Activated CD4-positive, alpha-beta memory T cell treated with anti-CD3 and anti-CD28 coated beads for 36 hours (primary cell): Measurements from ENCODE around the gene SERBP1. TPM values are rescaled to one million over a fixed set of nuclear protein-coding genes. Genes with fewer than 3 reads are reported as not detected.
A peak's percentile ranks its signal among the peaks of the same experiment; 100 is the strongest.

Experiments used
- CTCF ChIA-PET: fragments of 350-600 bp; sonication (Branson Sonifier 250); formaldehyde crosslinking; loops from one replicate; lab custom pipeline; 2021; ENCODE audit warnings: antibody characterized with exemption, inconsistent platforms; lab: Charles Lee
- POLR2A ChIA-PET: fragments of 350-600 bp; sonication (Branson Sonifier 250); formaldehyde crosslinking; loops from one replicate; lab custom pipeline; 2021; ENCODE audit warnings: antibody characterized with exemption; lab: Charles Lee
- DNase-seq: peaks from one replicate; pipeline ENCODE4 v3.0.0-alpha.2; 2020
- H3K27ac Mint-ChIP-seq: one replicate; pipeline ENCODE4 v1.8.0; 2021; ENCODE audit warnings: mixed read lengths
- H3K27me3 Mint-ChIP-seq: one replicate; pipeline ENCODE4 v1.8.0; 2021; ENCODE audit warnings: mixed read lengths
- H3K36me3 Mint-ChIP-seq: one replicate; pipeline ENCODE4 v1.8.0; 2021; ENCODE audit warnings: mixed read lengths
- H3K4me1 Mint-ChIP-seq: one replicate; pipeline ENCODE4 v1.8.0; 2021; ENCODE audit warnings: low read depth, mixed read lengths
- H3K4me3 Mint-ChIP-seq: one replicate; pipeline ENCODE4 v1.8.0; 2021; ENCODE audit warnings: mild to moderate bottlenecking, mixed read lengths
- H3K9me3 Mint-ChIP-seq: one replicate; pipeline ENCODE4 v1.8.0; 2021; ENCODE audit warnings: mixed read lengths
- intact Hi-C: fragments of 100-400 bp; cut with micrococcal nuclease; formaldehyde crosslinking; loops from one replicate; pipeline ENCODE4 v1.15.1; 2023
- total RNA-seq, 2 experiments: library from RNA; stranded (reverse); gene quantifications; one replicate each; pipeline ENCODE4 v1.2.3, GENCODE V29; 2021

Gene SERBP1
- 100 to 1,000 TPM; 388 to 398 TPM for total RNA-seq

DNA sequence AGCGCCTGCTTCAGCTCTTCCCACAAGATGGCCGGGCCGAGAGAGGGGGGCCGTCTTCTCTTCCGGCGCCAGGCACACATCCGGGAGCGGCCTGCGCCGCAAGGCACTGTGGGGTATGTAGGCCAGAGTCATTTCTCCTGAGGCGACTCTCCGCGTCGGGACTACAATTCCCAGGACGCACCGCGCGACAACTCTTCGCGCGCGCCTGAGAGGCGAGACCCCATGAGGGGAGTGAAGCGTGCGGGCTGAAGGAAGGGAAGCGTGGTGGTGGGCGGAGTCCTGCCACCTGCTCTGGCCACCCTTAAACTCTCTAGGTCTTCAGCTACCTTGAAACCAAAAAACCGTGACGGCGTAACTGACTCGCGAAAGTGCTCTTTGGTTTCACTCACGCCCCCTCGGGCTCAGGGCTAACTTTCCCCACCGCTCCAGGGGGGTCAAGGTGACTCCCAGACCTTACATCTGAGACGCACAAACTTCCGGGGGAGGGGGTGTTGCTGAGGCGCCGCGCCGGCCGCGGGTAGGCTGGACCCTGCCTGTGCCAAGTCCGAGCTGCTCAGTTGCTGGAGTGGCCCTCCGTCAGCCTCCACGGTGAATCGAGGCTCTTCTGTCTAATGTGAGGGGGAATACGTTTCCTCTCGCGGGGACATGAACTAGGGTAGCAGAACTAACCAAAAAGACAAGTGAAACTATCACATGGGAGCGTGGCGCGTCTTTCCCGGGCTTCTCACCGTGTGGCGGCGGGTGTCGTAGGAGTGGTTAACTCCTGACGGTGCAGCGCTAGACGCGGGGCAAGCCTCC is at the start of gene SERBP1:
Gene SERBP1 (minus strand): TSS at position 45 of the 798 bp plus-strand sequence. CDS start 102 bp downstream, outside the sequence.
- peaks cover 45% of the 10 kb centered on the region for H3K36me3 Mint-ChIP-seq
- POLR2A ChIA-PET = interaction anchor here (0.6 to 4.3 kb wide), 15 partner anchors 11 to 377 kb away, joined by 3 to 32 read pairs (median 6); partner anchors contain the start of genes GADD45A, IL23R and SLC35D1
- peak within 1 kb of the TSS; percentile 83 for H3K4me3 Mint-ChIP-seq
- H3K27me3 Mint-ChIP-seq = no peaks in the 10 kb centered on the region
- peak; percentile 97 for DNase-seq
- H3K27ac Mint-ChIP-seq = peak within 1 kb of the TSS; percentile 97
- peaks cover 50% of the 10 kb centered on the region for H3K4me1 Mint-ChIP-seq
- CTCF ChIA-PET = interaction anchor here (2.1 to 2.8 kb wide), 2 partner anchors 70 kb away, joined by 11 to 13 read pairs; no protein-coding TSS in a partner anchor
- H3K9me3 Mint-ChIP-seq = no peaks in the 10 kb centered on the region
- intact Hi-C loops = loop anchor here (1.0 to 10.0 kb wide), 13 partner anchors 11 to 506 kb away; partner anchors contain the start of genes DNAI4 and MIER1

DNA sequence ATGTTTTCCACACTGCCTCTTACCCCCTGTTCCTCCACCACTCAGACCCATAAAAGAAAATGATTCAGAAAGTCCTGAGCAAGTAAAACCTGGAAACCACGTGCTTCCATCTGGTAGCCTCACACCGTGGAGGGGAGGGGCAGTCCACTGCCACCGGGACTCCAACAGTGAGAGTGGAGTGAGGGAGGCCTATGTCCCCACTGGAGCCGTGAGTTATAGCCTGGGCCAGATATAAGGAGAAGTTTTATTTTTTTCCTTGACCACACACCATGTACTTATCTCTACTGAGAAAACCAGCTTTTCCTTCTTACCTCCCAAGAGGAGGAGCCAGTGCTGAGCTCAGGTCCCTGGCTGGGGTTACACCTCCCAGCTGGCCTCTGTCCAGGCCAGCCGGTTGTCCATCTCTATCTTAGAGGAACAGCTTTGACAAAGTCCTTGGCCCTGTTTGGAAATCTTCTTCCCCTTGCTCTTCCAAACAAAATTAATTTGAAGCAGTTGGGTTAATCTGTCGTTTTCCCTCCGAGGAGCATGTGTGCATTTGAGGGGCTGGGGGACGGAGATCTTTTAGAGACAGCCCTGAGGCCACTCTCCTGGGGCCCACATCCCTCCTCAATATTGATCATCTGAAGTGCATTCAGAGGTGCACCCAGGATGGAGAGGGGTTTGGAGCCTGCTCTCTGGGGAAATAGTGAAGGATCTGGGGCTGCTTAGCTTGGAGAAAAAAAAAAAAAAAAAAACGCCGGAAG is 49.1 kb upstream of the SERBP1 start:
- Mint-ChIP-seq H3K4me1 (peaks cover 9% of the 10 kb centered on the region), H3K4me3 (no peak overlapping the region), H3K9me3 (no peaks in the 10 kb centered on the region), H3K27me3 (no peaks in the 10 kb centered on the region), H3K27ac (no peak overlapping the region), H3K36me3 (no peaks in the 10 kb centered on the region)
- intact Hi-C loops = no loop called here
- CTCF ChIA-PET = interaction anchor here (1.2 to 2.9 kb wide), 3 partner anchors 12 to 267 kb away, joined by 3 to 11 read pairs (median 6); no protein-coding TSS in a partner anchor
- peak; percentile 48 for DNase-seq
- POLR2A ChIA-PET = interaction anchor here (0.6 kb wide), 1 partner anchor 138 kb away, joined by 11 read pairs; no protein-coding TSS in a partner anchor

DNA sequence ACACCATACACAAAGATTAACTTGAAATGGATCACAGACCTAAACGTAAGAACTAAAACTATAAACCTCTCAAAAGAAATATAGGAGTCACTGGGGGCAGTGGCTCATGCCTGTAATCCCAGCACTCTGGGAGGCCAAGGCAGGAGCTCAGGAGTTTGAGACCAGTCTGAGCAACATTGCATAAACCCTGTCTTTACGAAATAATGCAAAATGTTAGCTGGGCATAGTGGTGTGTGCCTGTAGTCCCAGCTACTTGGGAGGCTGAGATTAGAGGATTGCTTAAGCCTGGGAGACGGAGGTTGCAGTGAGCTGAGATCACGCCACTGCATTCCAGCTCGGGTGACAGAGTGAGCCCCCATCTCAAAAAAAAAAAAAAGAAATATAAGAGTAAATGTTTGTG is 46.7 kb upstream of the SERBP1 start:
- H3K27me3 Mint-ChIP-seq = no peaks in the 10 kb centered on the region
- H3K27ac Mint-ChIP-seq = no peak overlapping the region
- no peaks in the 10 kb centered on the region for H3K36me3 Mint-ChIP-seq
- no peak overlapping the region for H3K4me3 Mint-ChIP-seq
- no peaks in the 10 kb centered on the region for H3K9me3 Mint-ChIP-seq
- intact Hi-C loops = no loop called here
- DNase-seq = no peak
- ChIA-PET POLR2A (interaction anchor here (0.6 kb wide), 1 partner anchor 97 kb away, joined by 4 read pairs; no protein-coding TSS in a partner anchor), CTCF (interaction anchor here (0.7 kb wide), 1 partner anchor 21 kb away, joined by 3 read pairs; no protein-coding TSS in a partner anchor)
- peaks cover 8% of the 10 kb centered on the region for H3K4me1 Mint-ChIP-seq

DNA sequence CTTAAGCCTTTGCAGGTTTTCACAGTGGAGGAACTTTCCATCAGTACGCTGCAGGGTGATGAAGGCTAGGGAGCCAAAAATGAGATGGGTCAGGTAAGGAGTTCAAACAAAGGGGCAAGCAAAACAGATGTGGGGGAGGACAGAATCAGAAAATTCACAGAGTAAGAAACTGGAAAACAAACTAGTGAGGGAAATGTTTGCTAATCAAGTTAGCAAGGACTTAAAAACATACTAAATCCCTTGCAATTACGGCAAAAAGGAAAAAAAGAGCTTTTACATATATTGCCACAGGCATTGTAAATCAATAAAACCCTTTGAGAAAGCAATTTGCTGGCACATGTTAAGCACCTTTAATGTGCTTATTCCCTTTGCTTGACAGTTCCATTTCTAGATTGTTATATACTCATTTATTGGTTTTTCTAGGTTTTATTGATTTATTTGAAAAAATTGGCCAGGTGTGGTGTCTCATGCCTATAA is 45.8 kb upstream of the SERBP1 start:
- Mint-ChIP-seq H3K4me1 (peaks cover 8% of the 10 kb centered on the region), H3K27ac (no peak overlapping the region), H3K36me3 (no peaks in the 10 kb centered on the region), H3K9me3 (no peaks in the 10 kb centered on the region), H3K4me3 (no peak overlapping the region), H3K27me3 (no peaks in the 10 kb centered on the region)
- intact Hi-C loops = no loop called here
- DNase-seq = no peak
- ChIA-PET POLR2A (no interaction called here), CTCF (no interaction called here)

DNA sequence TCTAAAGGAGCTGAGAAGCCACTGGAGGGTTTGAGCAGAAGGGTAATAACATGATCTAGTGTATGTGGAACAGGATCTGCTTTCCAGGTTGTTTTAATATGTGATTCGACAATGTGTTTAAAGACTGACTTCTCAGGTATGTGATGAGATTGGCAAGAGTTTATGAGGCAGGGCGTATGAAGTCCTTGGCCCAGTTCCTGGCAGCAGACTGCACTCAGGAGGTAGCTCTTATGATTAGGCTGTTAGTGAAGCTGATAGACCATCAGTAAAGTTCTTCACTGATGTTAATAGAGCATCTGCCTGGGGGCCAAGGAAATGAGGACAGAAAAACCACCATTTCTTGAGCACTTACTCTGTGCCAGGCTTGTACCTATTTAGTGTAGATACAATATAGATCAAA is 41.9 kb upstream of the SERBP1 start:
- intact Hi-C loops = no loop called here
- H3K9me3 Mint-ChIP-seq = no peaks in the 10 kb centered on the region
- H3K36me3 Mint-ChIP-seq = no peaks in the 10 kb centered on the region
- H3K4me3 Mint-ChIP-seq = no peak overlapping the region
- no peaks in the 10 kb centered on the region for H3K4me1 Mint-ChIP-seq
- ChIA-PET CTCF (interaction anchor here (0.5 to 1.0 kb wide), 3 partner anchors 11 to 294 kb away, joined by 3 read pairs; no protein-coding TSS in a partner anchor), POLR2A (no interaction called here)
- peaks cover 2% of the 10 kb centered on the region for H3K27me3 Mint-ChIP-seq
- no peak overlapping the region for H3K27ac Mint-ChIP-seq
- DNase-seq = no peak

DNA sequence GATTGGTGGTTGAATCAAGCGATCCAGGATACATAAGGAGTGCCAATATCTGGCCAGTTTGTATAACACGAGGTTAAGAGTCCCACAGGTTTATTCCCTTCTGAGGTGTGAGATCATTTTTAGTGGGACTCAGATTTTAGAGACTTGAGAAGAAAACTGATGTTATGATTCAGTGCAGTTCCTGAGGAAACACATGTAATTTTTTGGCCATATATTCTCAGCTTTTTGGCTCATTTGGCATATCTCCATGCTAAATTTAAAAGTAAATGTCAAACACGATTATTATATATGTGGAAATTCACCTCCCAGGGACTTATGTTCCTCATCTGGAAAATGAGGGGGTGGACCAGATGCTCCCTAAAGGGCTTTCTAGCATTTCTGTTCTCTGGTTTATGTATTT is 39.2 kb upstream of the SERBP1 start:
- DNase-seq = no peak
- ChIA-PET CTCF (no interaction called here), POLR2A (no interaction called here)
- Mint-ChIP-seq H3K9me3 (no peaks in the 10 kb centered on the region), H3K4me3 (no peak overlapping the region), H3K27me3 (peaks cover 2% of the 10 kb centered on the region), H3K27ac (no peak overlapping the region), H3K36me3 (no peaks in the 10 kb centered on the region), H3K4me1 (no peaks in the 10 kb centered on the region)
- intact Hi-C loops = no loop called here

DNA sequence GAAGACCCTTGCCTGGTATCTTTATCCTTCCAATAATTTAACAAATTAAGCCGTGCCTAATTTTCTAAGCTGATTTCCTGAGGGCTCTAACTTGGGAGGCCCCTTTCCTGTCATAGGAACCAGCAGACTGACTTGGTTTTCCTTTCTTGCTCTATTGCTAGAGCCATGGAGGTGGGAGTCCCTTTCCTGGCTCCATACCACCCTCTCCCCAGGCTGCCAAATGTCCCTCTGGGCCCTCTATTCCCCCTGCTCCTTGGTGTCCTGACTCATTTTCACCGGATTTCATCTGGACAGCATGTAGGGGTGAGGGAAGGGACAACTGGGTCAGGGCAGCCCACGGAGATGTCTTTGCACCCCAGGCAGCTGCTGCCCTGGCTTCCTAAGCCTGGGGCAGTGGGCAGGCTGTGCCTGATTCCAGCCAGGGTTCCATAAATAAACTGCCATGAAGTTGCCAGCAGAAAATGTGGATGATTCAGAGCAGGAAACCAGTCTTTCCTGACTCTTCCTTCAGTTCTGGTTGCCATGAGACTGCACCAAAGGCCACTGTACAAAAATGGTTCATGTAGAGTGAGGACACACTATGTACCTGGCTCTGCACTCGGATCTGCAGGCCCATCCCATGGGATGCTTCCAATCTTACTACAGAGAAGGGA is 38.0 kb upstream of the SERBP1 start:
- H3K4me3 Mint-ChIP-seq = no peak overlapping the region
- H3K9me3 Mint-ChIP-seq = no peaks in the 10 kb centered on the region
- ChIA-PET POLR2A (no interaction called here), CTCF (no interaction called here)
- H3K27ac Mint-ChIP-seq = no peak overlapping the region
- no peak for DNase-seq
- intact Hi-C loops = no loop called here
- peaks cover 2% of the 10 kb centered on the region for H3K27me3 Mint-ChIP-seq
- H3K4me1 Mint-ChIP-seq = no peaks in the 10 kb centered on the region
- no peaks in the 10 kb centered on the region for H3K36me3 Mint-ChIP-seq

DNA sequence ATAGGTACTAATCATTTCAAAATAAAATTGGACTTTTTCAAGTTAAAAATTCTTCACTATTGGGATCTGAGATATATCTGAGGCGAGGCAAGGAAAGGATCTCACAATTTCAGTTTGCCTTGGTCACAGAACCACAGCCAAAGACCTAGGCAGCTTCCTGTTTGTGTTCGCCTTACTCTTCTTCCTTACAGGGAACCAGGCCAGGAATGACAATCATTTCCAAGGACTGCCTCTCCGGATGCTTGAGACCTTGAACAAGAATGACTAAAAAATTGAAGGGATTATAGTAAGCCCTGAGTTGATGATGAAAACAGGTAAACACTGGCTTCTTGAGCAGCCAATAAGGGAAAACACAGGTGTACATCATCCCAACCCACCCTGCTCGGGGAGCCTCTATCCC is 35.2 kb upstream of the SERBP1 start:
- ChIA-PET POLR2A (no interaction called here), CTCF (no interaction called here)
- Mint-ChIP-seq H3K27ac (no peak overlapping the region), H3K36me3 (no peaks in the 10 kb centered on the region), H3K9me3 (no peaks in the 10 kb centered on the region), H3K4me1 (no peaks in the 10 kb centered on the region), H3K27me3 (peaks cover 2% of the 10 kb centered on the region), H3K4me3 (no peak overlapping the region)
- intact Hi-C loops = no loop called here
- DNase-seq = no peak

DNA sequence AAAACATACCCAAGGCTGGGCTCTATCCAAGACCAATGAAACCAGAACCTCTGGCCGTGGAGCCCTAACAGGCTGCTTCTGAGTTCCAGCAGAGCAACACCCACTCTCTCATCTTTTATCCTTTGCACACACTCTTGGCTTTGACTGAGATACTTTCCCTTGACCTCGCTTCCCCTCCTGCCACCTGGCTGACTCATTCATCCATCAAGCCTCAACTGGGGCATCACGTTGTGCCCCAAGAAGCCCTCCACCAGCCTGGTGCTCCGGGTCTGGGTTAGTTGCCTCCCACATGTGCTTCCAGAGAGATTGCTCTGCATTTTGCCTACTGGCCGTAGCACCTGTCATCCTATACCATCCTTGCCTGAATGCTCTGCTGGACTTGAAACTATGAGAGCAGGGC is 34.5 kb upstream of the SERBP1 start:
- no peak for DNase-seq
- intact Hi-C loops = no loop called here
- H3K27me3 Mint-ChIP-seq = peaks cover 2% of the 10 kb centered on the region
- H3K9me3 Mint-ChIP-seq = no peaks in the 10 kb centered on the region
- H3K4me3 Mint-ChIP-seq = no peak overlapping the region
- no peak overlapping the region for H3K27ac Mint-ChIP-seq
- ChIA-PET POLR2A (no interaction called here), CTCF (no interaction called here)
- no peaks in the 10 kb centered on the region for H3K36me3 Mint-ChIP-seq
- H3K4me1 Mint-ChIP-seq = no peaks in the 10 kb centered on the region

DNA sequence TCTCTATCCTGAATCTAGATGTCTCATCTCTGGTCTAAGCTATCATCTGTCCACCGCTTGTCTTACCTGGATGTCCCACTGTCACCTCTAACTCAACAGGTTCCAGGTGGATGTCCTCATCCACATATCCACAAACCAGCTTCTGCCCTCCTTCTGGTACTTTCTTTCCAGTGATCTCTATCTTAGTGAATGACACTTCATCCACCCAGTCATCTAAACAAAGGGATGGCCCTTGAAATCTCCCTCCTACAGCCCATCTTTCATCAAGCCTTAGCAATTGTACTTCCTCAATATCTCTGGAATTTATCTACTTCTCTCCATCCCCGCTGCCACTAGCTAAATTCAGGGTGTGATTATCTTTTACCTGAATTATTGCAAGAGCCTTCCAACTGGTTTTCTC is 33.9 kb upstream of the SERBP1 start:
- intact Hi-C loops = no loop called here
- H3K27ac Mint-ChIP-seq = no peak overlapping the region

DNA sequence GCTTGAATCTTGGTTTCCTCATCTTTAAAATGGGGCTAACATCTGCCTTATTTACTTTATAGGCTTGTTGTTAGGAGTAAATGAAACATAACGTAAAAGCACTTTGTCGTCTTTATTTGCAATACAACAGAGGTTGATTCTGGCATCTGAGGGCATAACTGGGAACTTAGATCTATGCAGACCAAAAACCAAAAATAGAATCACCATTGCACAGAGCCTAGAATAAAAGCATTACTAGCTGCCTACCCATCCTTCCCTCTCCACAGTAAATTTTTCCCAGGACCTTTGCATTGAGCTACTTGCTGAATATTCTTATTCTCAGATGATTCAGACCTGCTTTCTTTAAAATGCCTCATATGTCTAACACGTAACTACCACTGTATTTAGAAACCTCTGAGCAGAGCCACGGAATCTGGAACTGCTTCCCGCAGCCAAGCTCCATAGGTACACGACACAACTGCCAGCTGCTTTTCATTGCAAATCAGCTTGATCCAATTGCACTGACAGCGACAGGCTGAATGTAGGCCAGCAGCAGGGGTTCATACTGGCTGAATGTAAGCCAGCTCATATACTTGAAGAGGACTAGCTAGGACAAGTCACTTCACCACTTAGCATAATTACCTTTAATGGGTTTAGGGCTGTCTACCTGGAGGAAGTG is 33.2 kb upstream of the SERBP1 start:
- no peaks in the 10 kb centered on the region for H3K9me3 Mint-ChIP-seq
- H3K36me3 Mint-ChIP-seq = no peaks in the 10 kb centered on the region
- no peaks in the 10 kb centered on the region for H3K27me3 Mint-ChIP-seq
- intact Hi-C loops = no loop called here
- no peak for DNase-seq
- H3K4me1 Mint-ChIP-seq = no peaks in the 10 kb centered on the region
- POLR2A ChIA-PET = no interaction called here
- CTCF ChIA-PET = interaction anchor here (0.6 to 1.0 kb wide), 2 partner anchors 9 to 18 kb away, joined by 3 read pairs; no protein-coding TSS in a partner anchor
- H3K27ac Mint-ChIP-seq = no peak overlapping the region
- H3K4me3 Mint-ChIP-seq = no peak overlapping the region

More for the DNA sequence above, 33.9 kb upstream of the SERBP1 start:
- H3K27me3 Mint-ChIP-seq = no peaks in the 10 kb centered on the region
- H3K36me3 Mint-ChIP-seq = no peaks in the 10 kb centered on the region
- ChIA-PET CTCF (interaction anchor here (1.0 kb wide), 1 partner anchor 9 kb away, joined by 3 read pairs; no protein-coding TSS in a partner anchor), POLR2A (no interaction called here)
- DNase-seq = no peak
- H3K4me1 Mint-ChIP-seq = no peaks in the 10 kb centered on the region
- no peak overlapping the region for H3K4me3 Mint-ChIP-seq
- no peaks in the 10 kb centered on the region for H3K9me3 Mint-ChIP-seq
